GM12878 (cell line): ENCODE data around the gene TRABD2B. TPM values are rescaled to one million over a fixed set of nuclear protein-coding genes. Genes with fewer than 3 reads are reported as not detected.

Experiments
- ATAC-seq: fragments of 200-7000 bp; cut with Tn5 transposase; 3 replicates; pipeline ENCODE4 v1.9.1; 2020; ENCODE audit warnings: mild to moderate bottlenecking, moderate library complexity
- BruUV-seq: library from RNA; stranded (reverse); fragments of 400-500 nt; replicated peaks from 2 replicates; lab custom pipeline; 2021; lab: Mats Ljungman, UMichigan
- CTCF ChIA-PET: fragments of 300-600 bp; sonication (Branson Sonifier 250); formaldehyde crosslinking; extraction: SDS; loops from one replicate; lab custom pipeline; 2021; ENCODE audit warnings: inconsistent platforms; lab: Yijun Ruan, JAX
- POLR2A ChIA-PET: fragments of 350-600 bp; formaldehyde crosslinking; extraction: SDS; loops from one replicate; lab custom pipeline; 2021; ENCODE audit warnings: inconsistent platforms; lab: Charles Lee
- RAD21 ChIA-PET: fragments of 300-600 bp; sonication (Branson Sonifier 250); formaldehyde crosslinking; loops from one replicate; lab custom pipeline; 2023; ENCODE audit warnings: antibody characterized with exemption; ENCODE audit not compliant: unreplicated experiment; lab: Charles Lee
- SMC1A ChIA-PET: fragments of 300-600 bp; sonication (Branson Sonifier 250); formaldehyde crosslinking; loops from one replicate; lab custom pipeline; 2023; ENCODE audit not compliant: unreplicated experiment, uncharacterized antibody; lab: Charles Lee
- DNase-seq: peaks from one replicate; pipeline ENCODE4 v3.0.0-alpha.2; 2011; ENCODE audit warnings: low read depth, low spot score
- FAIRE-seq: peaks from 3 replicates; lab custom pipeline; 2011; peaks lifted over from hg19 to GRCh38; lab: Jason Lieb, UNC
- H2AFZ ChIP-seq: 2 replicates; pipeline ENCODE4 v1.6.0; 2011; ENCODE audit warnings: low read depth, low read length, control low read depth; ENCODE audit not compliant: control insufficient read depth
- H3K27ac ChIP-seq: 2 replicates; pipeline ENCODE4 v1.5.1; 2011; ENCODE audit warnings: control low read depth; ENCODE audit not compliant: control insufficient read depth, insufficient read depth
- H3K27me3 ChIP-seq, 2 experiments: replicated peaks in 1 of 2; 2 replicates each; pipeline versions ENCODE4 v1.6.0 to v1.6.1; 2011; ENCODE audit warnings: low read length in 1 of 2; ENCODE audit not compliant: control insufficient read depth in 2 of 2, insufficient read depth in 2 of 2
- H3K36me3 ChIP-seq, 2 experiments: 2 replicates each; pipeline ENCODE4 v1.5.1; 2011; ENCODE audit warnings: low read length in 1 of 2; ENCODE audit not compliant: control insufficient read depth in 2 of 2, insufficient read depth in 2 of 2
- H3K4me1 ChIP-seq: 2 replicates; pipeline ENCODE4 v1.6.1; 2011; ENCODE audit warnings: mild to moderate bottlenecking, low read length, moderate library complexity, mixed read lengths; ENCODE audit not compliant: control insufficient read depth, insufficient read depth
- H3K4me2 ChIP-seq: 2 replicates; pipeline ENCODE4 v1.6.0; 2011; ENCODE audit warnings: control low read depth; ENCODE audit not compliant: control insufficient read depth, insufficient read depth
- H3K4me3 ChIP-seq: fragments of 200-600 bp; sonication (generic); 2 replicates; pipeline ENCODE4 v1.5.1; 2016
- H3K79me2 ChIP-seq: 2 replicates; pipeline ENCODE4 v1.6.0; 2011; ENCODE audit warnings: low read length; ENCODE audit not compliant: control insufficient read depth, insufficient read depth
- H3K9ac ChIP-seq: 2 replicates; pipeline ENCODE4 v1.8.0; 2011; ENCODE audit warnings: low read length, control low read depth, mixed read lengths; ENCODE audit not compliant: control insufficient read depth, insufficient read depth
- H3K9me3 ChIP-seq: replicated peaks from 3 replicates; pipeline ENCODE4 v1.5.1; 2011; ENCODE audit warnings: mild to moderate bottlenecking, low read length; ENCODE audit not compliant: control insufficient read depth, insufficient read depth
- H4K20me1 ChIP-seq: 2 replicates; pipeline ENCODE4 v1.6.0; 2011; ENCODE audit not compliant: control insufficient read depth, insufficient read depth
- BRCA1 ChIP-seq: IDR thresholded peaks from 2 replicates; pipeline ENCODE4 v1.6.1; 2011; ENCODE audit warnings: low read depth, low read length, improper control_type of control experiment
- ELK1 ChIP-seq: IDR thresholded peaks from 2 replicates; pipeline ENCODE4 v1.6.1; 2012; ENCODE audit warnings: low read depth, low read length, improper control_type of control experiment
- EP300 ChIP-seq, 2 experiments: fragments of 150-350 bp in 1 of 2; IDR thresholded peaks; 2 replicates each; pipeline ENCODE4 v1.6.1; 2011 to 2012; ENCODE audit warnings: low read depth in 2 of 2, low read length in 2 of 2, borderline replicate concordance in 1 of 2, improper control_type of control experiment in 1 of 2, inconsistent platforms in 1 of 2; ENCODE audit not compliant: control insufficient read depth in 1 of 2
- ESRRA ChIP-seq: IDR thresholded peaks from 2 replicates; pipeline ENCODE4 v1.6.1; 2012; ENCODE audit warnings: mild to moderate bottlenecking, low read length, improper control_type of control experiment
- FOXK2 ChIP-seq: fragments of 450-650 bp; IDR thresholded peaks from 2 replicates; pipeline ENCODE4 v1.6.1; 2017; ENCODE audit warnings: mild to moderate bottlenecking, moderate library complexity
- HDAC6 ChIP-seq: fragments of 200-600 bp; sonication (generic); IDR thresholded peaks from one replicate; pipeline ENCODE4 v1.8.0; 2017; ENCODE audit warnings: antibody characterized with exemption; ENCODE audit not compliant: unreplicated experiment
- HDGF ChIP-seq: fragments of 450-650 bp; IDR thresholded peaks from 2 replicates; pipeline ENCODE4 v1.6.1; 2016; ENCODE audit warnings: antibody characterized with exemption
- IKZF2 ChIP-seq, 2 experiments: fragments of 450-650 bp; IDR thresholded peaks; 2 replicates each; pipeline ENCODE4 v1.6.1; 2017; ENCODE audit warnings: mild to moderate bottlenecking in 2 of 2, moderate library complexity in 2 of 2
- KAT2A ChIP-seq: conservative IDR thresholded peaks from 2 replicates; pipeline ENCODE4 v1.6.1; 2011; ENCODE audit warnings: low read depth, low read length; ENCODE audit not compliant: control insufficient read depth
- PAX8 ChIP-seq: fragments of 450-650 bp; IDR thresholded peaks from 2 replicates; pipeline ENCODE4 v1.6.1; 2017; ENCODE audit warnings: mild to moderate bottlenecking, moderate library complexity
- POU2F2 ChIP-seq: IDR thresholded peaks from 3 replicates; pipeline ENCODE4 v1.6.1; 2011; ENCODE audit warnings: low read depth, mild to moderate bottlenecking, low read length, borderline replicate concordance
- SREBF1 ChIP-seq: IDR thresholded peaks from 2 replicates; pipeline ENCODE4 v1.6.1; 2012; ENCODE audit warnings: mild to moderate bottlenecking, low read length
- SREBF2 ChIP-seq: IDR thresholded peaks from 2 replicates; pipeline ENCODE4 v1.6.1; 2012; ENCODE audit warnings: mild to moderate bottlenecking, low read length
- STAT3 ChIP-seq: IDR thresholded peaks from 2 replicates; pipeline ENCODE4 v1.6.1; 2011; ENCODE audit warnings: low read depth, low read length, improper control_type of control experiment
- ZSCAN29 ChIP-seq: fragments of 450-650 bp; IDR thresholded peaks from 2 replicates; pipeline ENCODE4 v1.6.1; 2017; ENCODE audit warnings: mild to moderate bottlenecking, moderate library complexity
- ZZZ3 ChIP-seq: IDR thresholded peaks from 2 replicates; pipeline ENCODE4 v1.6.1; 2011; ENCODE audit warnings: low read depth; ENCODE audit not compliant: control insufficient read depth, insufficient read length
- WGBS: methylation state at CpG from one replicate; pipeline ENCODE4 v1.1.6; 2016; ENCODE audit warnings: low lambda C conversion rate; ENCODE audit not compliant: insufficient replicate concordance, insufficient coverage; ENCODE audit errors: missing lambda C conversion rate; 5-methylcytosine and 5-hydroxymethylcytosine counted together
- in situ Hi-C: fragments of 300-500 bp; cut with MboI; formaldehyde crosslinking; loops from 9 replicates; pipeline ENCODE4 v1.14.3; 2018; ENCODE audit warnings: mixed read lengths
- intact Hi-C: fragments of 100-400 bp; cut with micrococcal nuclease; formaldehyde crosslinking; loops from one replicate; pipeline ENCODE4 v1.14.2; 2022; ENCODE audit not compliant: unreplicated experiment
- polyA plus RNA-seq, 11 experiments: library from polyadenylated mRNA; depleted of rRNA in 4 of 11; unstranded in 6 of 11; stranded (reverse) in 5 of 11; fragments of >200 nt; fragmentation: Nextera tagmentation in 4 of 11; fragmentation: Illumina TruSeq in 1 of 11; extraction: Ambion mirVana in 4 of 11; extraction: Trizol in 1 of 11; gene quantifications; 1 replicate in 1 of 11; 2 replicates in 10 of 11; pipeline versions ENCODE4 v1.2.1 to v1.2.3, GENCODE V29; 2011 to 2016; ENCODE audit warnings: inconsistent platforms in 2 of 11, missing spikeins in 2 of 11, low read depth in 1 of 11
- total RNA-seq, 4 experiments: library from RNA; depleted of rRNA in 3 of 4; stranded (reverse); fragments of >200 nt in 3 of 4; fragmentation: Illumina TruSeq in 1 of 4; extraction: Trizol in 1 of 4; gene quantifications; 2 replicates each; pipeline versions ENCODE4 v1.2.1 to v1.2.3, GENCODE V29; 2013 to 2021

TRABD2B gene
- total and polyA plus RNA-seq, 10 of the 15 experiments (the other 5 are each of a cell fraction or from before 2014, with no cell fraction given) = not detected

DNA sequence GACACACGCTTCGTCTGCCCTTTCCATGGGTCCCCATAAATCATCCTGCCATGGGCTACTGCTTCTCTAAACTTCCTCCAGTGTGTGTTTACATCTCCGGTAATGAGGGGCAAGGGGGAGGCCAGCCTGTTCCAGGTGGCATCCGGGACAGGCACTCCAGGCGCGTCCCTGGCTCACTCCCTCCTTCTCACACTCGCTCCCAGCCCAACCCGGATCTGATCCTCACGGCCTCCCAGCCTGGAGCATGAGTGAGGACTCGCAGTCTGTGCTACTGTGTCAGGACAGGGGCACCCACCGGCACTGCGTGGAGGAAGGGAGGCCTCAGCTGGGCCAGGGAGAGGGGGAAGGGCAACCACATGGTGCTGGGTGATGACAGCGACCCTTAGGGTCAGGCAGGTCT, 225.4 kb downstream of the TRABD2B start:
- H3K4me1 ChIP-seq = no peaks in the 10 kb centered on the region
- H3K27me3 ChIP-seq = peaks cover 3% of the 10 kb centered on the region in 2 experiments; a peak in 3 of 4 replicates
- 15% methylated on average over 13 of the region's 13 CpGs for WGBS
- no peak overlapping the region for H2AFZ ChIP-seq
- SMC1A ChIA-PET = no interaction called here
- TF ChIP-seq FOXK2 (no peak), SREBF2 (no peak), ZZZ3 (no peak), ESRRA (no peak), HDGF (no peak), EP300 (IDR thresholded peaks at IDR 0.05; ENCODE audit: borderline replicate concordance in 1 of 2, control insufficient read depth in 1 of 2, low read depth in 2 of 2, low read length in 2 of 2) (no peak), STAT3 (no peak), HDAC6 (no peak), IKZF2 (IDR thresholded peaks at IDR 0.05) (no peak), BRCA1 (no peak), ZSCAN29 (no peak), SREBF1 (no peak), POU2F2 (no peak), PAX8 (no peak), KAT2A (no peak), ELK1 (no peak)
- no peaks in the 10 kb centered on the region for H4K20me1 ChIP-seq
- H3K4me2 ChIP-seq = no peak overlapping the region
- no peak overlapping the region for H3K9ac ChIP-seq
- no peaks in the 10 kb centered on the region for H3K36me3 ChIP-seq
- no TSS peak for BruUV-seq
- no peak for DNase-seq
- in situ Hi-C loops = no loop called here
- intact Hi-C loops = no loop called here
- H3K9me3 ChIP-seq = no peaks in the 10 kb centered on the region
- no peaks in the 10 kb centered on the region for H3K79me2 ChIP-seq
- FAIRE-seq = no peak
- RAD21 ChIA-PET = no interaction called here
- POLR2A ChIA-PET = no interaction called here
- CTCF ChIA-PET = no interaction called here
- no peak overlapping the region for H3K27ac ChIP-seq
- ATAC-seq = no peak
- no peak overlapping the region for H3K4me3 ChIP-seq
